RPMI8226 (cell line): ENCODE measurements around the gene DDX46.
"Not testable (repeated sequence)": the region's sequence is repeated elsewhere in the genome, so short reads cannot be mapped to it uniquely, and the experiment has no call there.

ENCODE experiments used
- DNase-seq: peaks from one replicate; pipeline ENCODE4 v3.0.0-alpha.2; 2015

DDX46 gene, protein sequence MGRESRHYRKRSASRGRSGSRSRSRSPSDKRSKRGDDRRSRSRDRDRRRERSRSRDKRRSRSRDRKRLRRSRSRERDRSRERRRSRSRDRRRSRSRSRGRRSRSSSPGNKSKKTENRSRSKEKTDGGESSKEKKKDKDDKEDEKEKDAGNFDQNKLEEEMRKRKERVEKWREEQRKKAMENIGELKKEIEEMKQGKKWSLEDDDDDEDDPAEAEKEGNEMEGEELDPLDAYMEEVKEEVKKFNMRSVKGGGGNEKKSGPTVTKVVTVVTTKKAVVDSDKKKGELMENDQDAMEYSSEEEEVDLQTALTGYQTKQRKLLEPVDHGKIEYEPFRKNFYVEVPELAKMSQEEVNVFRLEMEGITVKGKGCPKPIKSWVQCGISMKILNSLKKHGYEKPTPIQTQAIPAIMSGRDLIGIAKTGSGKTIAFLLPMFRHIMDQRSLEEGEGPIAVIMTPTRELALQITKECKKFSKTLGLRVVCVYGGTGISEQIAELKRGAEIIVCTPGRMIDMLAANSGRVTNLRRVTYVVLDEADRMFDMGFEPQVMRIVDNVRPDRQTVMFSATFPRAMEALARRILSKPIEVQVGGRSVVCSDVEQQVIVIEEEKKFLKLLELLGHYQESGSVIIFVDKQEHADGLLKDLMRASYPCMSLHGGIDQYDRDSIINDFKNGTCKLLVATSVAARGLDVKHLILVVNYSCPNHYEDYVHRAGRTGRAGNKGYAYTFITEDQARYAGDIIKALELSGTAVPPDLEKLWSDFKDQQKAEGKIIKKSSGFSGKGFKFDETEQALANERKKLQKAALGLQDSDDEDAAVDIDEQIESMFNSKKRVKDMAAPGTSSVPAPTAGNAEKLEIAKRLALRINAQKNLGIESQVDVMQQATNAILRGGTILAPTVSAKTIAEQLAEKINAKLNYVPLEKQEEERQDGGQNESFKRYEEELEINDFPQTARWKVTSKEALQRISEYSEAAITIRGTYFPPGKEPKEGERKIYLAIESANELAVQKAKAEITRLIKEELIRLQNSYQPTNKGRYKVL

DNA sequence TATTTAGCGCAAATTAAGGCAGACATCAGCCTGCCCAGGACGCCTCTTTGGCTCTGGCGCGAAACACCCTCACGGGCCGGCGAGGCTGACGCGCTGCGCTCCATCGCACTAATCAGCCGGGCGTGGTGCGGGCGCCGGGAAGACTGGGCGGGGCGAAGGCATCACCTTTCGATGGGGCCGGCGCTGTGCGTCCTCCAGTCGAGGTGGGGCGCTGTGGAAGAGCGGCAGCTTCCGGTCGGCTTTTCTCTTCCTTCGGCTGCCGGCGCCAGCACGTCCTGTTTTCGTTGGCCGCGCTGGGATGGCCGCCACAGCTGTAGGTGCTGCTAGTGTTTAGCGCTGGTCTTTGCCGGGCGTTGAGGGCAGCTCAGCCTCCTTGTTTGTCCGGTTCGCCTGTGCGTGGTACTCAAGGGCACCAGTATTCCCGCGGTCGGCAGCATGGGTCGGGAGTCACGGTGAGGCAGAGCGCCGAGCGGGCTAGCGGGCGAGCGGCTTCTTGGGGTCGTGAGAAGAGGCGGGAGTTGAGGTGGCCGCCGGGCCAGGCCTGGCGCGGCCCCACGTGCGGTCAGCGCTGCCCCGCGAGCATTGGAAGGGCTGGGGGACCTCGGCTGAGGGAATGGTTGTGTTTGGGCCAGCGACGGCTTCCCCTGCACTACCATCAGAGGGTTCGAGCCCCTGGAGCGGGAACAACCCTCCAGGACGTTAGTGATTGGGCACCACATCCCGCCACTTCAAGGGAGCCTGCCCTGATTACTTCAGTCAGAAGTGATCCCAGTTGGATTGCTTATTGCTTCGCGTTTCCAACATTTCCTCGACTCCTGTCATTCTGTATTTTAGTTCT is at the start of gene DDX46:
TSS of gene DDX46 (plus strand) at position 276 of the 838 bp plus-strand sequence. CDS start at position 436, 160 bp downstream.
- peak; percentile 97 for DNase-seq

DNA sequence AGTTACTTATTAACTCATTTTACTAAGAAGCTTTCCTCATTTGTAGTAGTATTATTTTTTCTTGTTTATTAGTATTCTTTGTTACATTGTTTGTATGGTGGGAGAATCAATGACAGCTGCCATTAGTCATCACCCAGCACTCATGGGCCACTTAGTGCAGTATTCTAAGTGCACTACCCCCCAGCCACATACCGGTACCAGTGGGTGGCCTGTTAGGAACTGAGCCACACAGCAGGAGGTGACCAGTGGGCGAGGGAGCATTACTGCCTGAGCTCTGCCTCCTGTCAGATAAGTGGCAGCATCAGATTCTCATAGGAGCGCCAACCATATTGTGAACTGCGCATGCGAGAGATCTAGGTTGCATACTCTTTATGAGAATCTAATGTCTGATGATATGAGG is 44.5 kb upstream of the DDX46 start:
- DNase-seq, result no peak

DNA sequence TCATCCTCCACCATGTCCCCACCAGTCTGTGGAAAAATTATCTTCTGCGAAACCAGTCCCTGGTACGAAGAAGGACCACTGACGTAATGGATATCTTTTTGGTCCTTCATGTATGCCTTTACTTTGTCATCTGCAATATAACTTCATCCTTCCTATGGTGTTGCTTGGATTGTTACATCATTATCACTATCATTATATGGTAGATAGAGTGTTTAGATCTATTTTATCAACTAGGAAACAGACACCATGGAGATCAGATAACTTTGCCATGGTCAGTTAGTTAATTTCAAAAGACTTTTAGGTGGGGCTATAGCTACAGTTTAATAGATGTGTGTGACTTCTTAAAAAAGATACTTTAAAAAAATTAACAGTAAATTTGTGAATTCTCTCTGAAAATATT is 44.0 kb upstream of the DDX46 start:
- no peak for DNase-seq

DNA sequence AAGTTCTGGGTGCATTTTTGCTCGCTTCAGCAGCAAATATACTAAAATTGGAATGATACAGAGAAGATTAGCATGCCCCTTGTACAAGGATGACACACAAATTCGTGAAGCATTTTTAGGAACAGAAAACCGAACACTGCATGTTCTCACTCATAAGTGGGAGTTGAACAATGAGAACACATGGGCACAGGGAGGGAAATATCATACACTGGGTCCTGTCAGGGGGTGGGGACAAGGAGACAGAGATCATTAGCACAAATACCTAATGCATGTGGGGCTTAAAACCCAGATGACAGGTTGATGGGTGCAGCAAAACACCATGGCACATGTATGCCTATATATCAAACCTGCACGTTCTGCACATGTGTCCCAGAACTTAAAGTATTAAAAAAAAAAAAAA is 43.1 kb upstream of the DDX46 start:
- not testable (repeated sequence) for DNase-seq

DNA sequence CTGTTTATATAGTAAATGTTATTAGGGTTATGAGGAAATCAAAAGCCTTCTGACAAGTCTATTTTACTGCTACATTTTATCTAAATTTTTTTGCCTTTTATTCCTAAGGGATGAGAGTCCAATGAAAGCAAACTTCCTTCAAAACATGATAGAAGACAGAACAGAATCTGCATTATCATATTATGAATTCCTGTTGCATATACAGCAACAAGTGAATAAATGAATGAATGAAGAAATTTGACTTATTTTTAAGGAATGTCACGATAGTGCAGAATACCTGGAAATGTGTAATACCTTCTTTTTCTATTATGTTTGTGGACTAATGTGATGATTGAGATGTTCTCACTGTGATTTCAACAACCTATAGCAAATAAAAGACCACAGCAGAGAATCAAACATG is 33.7 kb upstream of the DDX46 start:
- DNase-seq, result no peak

DNA sequence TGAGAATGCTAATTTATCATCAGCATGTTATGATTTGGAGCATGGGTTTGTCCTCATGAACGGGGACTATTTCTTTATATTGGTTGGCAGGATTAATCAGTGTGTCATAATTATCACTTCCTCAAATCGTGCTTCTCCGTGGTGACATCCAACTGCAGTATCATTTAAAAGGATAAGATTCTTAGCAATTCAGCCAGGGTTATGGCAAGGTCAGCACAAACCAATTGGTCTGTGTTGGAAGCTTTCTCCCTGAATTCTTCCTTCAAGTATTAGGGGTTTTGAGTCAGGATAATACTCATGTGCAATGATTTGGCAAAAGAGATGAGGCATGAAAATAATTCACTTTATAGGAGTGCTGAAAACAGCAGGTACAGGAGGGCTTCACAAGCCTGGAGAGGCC is 25.8 kb upstream of the DDX46 start:
- DNase-seq, result no peak

DNA sequence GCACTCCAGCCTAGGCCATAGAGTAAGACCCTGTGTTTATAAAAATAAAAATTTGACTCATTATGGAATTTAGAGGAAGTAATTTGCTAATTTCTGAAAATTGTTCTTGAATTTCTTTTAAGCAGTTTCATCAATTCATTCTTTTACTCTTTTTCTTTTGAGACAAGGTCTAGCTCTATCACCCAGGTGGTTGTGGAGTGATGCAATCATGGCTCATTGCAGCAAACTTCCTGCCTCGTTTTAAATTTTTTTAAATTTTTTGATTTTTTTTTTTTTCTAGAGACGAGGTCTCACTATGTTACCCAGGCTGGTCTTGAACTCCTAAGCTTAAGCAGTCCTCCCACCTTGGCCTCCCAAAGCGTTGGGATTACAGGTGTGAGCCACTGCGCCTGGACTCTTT is 23.3 kb upstream of the DDX46 start:
- no peak for DNase-seq

DNA sequence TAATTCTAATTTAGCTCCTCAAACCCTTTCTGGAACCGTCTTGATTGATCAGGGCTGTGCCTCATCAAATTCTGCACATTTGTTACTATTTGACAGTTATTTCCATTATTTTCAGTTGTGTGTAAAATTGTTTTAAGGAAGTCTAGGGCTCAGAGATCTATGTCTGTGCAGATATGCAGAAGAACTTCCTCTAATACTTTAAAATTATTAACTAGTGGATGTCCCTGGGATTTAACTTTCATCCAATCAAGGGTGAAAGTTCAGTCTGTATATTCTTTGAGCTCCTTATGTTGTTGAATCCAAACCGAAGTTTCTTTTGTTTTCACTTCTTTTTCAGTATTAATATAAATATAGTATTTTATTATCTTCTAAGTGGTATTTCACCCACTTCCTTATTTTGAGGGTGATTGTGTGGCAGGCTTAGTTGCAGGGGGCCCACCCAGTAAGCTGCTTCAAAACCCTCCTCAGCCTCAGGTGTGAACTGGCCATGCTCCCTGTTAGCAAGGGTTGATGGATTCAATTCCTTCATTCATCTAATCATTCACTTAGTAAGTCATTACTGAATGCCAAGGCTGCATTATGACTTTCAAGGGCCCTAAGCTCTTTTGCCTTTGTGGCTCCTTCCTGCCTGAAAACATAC is 22.3 kb upstream of the DDX46 start:
- no peak for DNase-seq

DNA sequence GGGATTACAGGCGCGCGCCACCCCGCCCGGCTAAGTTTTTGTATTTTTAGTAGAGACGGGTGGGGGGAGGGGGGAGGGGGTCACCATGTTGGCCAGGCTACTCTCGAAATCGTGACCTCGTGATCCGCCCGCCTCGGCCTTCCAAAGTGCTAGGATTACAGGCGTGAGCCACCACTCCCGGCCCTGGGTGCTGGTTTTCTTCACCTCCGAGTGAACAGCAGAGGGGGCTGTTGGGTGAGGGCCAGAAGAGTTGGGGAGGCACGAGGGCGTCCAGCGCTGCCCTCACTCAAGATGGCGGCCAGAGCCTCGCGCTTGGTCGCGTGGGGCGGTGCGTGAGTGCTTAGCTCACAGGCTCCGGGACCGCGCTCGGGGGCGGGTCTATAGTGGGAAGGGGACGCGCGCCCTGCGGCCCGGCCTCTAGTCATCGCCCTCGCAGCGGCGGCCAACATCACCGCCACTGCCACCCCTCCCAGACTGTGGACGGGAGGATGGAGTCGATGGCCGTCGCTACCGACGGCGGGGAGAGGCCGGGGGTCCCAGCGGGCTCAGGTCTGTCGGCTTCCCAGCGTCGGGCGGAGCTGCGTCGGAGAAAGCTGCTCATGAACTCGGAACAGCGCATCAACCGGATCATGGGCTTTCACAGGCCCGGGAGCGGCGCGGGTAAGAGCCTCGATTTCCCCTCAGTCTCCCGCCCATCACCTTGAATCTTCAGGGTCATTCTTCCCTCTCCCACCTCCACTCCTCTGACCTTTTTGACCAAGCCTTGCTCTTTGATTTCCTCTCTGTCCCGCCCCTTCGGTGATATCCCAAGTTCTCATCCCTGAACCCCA is 20.2 kb upstream of the DDX46 start, which contains the start of gene CAMLG:
TSS of gene CAMLG (plus strand) at position 416 of the 830 bp plus-strand sequence. CDS start at position 489, 73 bp downstream.
- peak; percentile 98 for DNase-seq

DNA sequence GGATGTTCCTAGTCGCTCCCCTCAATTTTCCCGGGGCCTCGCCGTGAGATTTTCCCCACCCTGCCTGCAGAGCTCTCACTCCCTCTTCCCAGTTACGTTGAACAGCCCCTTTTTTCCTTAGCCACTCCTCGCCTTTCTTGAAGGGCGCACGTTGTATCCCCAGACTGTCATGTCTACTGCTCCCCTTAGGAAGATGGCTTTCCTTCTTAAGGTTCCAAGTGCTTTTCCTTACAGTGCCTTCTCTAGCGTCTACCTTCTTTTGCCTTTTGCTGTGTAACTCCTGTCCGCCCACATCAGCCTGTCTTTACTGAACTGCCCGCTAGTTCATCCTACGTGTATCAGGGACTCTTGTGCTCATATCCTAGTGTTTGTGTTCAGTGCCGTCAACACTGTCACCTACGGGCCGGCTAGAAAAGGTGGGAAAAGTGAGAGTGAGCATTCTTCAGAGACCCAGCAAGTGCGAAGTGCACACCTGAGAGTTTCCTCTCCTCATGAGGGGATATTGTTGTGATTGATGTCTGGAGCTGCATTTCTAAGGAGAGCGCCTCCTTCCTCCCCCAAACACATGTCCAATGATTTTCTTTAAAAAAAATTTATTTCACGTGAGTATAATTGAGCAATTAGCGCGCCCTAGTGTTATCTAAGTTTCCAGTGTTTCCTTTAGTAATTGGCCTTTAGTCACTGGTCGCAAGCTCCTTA is 19.5 kb upstream of the DDX46 start:
- peak; percentile 66 for DNase-seq

DNA sequence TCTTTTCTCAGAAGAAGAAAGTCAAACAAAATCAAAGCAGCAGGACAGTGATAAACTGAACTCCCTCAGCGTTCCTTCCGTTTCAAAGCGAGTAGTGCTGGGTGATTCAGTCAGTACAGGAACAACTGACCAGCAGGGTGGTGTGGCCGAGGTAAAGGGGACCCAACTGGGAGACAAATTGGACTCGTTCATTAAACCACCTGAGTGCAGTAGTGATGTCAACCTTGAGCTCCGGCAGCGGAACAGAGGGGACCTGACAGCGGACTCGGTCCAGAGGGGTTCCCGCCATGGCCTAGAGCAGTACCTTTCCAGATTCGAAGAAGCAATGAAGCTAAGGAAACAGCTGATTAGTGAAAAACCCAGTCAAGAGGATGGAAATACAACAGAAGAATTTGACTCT is 17.5 kb upstream of the DDX46 start:
- DNase-seq, result no peak

DNA sequence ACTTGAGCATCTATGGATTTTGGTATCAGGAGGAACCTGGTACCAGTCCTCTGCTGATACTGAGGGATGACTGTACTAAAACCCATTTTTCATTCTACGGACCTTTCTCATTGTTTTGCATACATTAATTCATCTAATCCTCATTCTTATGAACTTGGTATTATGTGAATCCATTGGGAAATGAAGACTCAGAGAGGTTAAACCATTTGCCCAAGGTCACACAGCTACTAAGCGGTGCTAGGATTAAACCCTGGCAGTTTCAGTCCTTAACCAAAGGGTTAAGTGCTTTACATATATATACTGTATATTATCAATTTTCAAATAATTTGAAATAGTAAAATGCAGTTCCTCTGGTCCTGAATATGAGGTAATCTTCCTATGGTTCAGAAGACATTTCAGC is 16.4 kb upstream of the DDX46 start:
- no peak for DNase-seq

DNA sequence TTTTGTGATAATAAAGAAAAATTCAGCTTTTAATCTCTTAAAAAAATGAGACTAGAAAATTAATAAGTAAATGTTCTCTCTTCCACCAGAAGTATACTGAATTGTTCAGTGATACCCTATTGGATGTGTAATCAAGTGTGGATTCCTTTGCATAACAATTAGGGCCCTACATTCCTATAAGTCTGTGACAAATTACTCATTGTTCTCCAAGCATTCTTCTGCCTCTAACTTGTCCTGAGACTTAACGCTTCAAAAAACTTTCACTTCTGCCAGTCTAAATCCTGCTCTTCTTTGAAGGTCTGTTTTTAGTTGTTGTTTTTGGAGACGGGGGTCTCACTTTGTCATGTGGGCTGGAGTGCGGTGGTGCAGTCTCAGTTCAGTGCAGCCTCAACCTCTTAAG is 9.2 kb upstream of the DDX46 start:
- no peak for DNase-seq

DNA sequence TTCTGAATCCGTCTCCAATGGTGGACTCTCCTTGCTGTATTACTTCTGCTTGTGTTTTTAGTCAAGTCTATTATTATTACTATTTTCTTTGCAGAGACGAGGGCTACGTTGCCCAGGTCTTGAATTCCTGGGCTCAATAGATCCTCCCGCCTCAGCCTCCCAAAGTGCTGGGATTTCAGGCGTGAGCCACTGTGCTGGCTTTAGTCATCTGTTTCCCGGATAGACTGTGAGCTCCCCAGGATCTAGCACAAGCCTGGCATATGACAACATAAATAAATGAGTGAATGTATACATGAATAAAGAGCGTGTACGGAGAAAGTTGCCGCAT is 439 bp upstream of the DDX46 start:
- no peak for DNase-seq

DNA sequence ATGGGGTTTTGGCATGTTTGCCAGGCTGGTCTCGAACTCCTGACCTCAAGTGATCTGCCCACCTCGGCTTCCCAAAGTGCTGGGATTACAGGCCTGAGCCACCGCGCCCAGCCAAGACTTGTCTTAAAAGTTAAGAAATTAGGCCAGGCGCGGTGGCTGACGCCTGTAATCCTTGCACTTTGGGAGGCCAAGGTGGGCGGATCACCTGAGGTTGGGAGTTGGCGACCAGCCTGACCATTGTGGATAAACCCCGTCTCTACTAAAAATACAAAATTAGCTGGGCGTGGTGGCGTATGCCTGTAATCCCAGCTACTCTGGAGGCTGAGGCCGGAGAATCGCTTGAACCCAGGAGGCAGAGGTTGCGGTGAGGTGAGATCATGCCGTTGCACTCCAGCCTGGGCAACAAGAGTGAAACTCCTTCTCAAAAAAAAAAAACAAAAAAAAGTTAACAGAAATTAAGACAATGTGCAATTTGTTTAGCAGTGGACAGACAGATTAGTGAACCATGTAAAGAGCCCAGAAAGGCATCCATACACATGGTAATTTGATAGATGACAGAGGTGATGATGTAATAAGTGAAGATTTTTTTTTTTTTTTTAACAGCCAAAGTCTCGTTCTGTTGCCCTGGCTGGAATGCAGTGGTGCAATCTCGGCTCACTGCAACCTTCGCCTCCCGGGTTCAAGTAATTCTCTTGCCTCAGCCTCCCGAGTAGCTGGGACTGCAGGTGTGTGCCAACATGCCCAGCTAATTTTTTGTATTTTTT is 9.1 kb downstream of the DDX46 start:
- DNase-seq, result not testable (repeated sequence)

DNA sequence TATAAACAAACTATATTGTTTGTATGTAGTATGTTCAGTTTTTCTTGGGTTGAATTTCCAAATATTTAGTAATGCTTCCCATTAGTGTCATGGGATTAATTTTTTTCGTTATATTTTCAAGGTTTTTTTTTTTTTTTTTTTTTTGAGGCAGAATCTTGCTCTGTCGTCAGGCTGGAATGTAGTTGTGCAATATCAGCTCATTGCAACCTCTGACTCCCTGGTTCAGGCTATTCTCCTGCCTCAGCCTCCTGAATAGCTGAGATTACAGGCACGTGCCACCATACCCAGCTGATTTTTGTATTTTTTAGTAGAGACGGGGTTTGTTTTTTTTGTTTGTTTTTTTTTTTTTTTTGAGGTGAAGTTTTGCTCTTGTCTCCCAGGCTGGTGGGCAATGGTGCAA is 10.6 kb downstream of the DDX46 start:
- no peak for DNase-seq

DNA sequence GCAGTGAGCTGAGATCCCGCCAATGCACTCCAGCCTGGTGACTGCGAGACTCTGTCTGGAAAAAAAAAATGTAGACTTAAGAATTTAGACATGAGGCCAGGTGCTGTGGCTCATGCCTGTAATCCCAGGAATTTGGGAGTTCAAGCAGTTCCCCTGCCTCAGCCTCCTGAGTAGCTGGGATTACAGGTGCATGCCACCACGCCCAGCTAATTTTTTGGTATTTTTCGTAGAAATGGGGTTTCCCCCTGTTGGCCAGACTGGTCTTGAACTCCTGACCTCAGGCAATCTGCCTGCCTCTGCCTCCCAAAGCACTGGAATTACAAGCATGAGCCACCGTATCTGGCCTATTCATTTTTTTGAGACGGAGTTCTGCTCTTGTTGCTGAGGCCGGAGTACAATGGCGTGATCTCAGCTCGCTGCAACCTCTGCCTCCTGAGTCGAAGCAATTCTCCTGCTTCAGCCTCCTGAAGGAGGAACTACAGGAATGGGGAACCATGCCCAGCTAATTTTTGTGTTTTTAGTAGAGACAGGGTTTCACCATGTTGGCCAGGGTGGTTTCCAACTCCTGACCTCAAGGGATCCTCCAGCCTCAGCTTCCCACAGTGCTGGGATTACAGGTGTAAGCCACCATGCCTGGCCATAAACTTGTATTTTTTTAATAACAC is 14.0 kb downstream of the DDX46 start:
- DNase-seq, result no peak

DNA sequence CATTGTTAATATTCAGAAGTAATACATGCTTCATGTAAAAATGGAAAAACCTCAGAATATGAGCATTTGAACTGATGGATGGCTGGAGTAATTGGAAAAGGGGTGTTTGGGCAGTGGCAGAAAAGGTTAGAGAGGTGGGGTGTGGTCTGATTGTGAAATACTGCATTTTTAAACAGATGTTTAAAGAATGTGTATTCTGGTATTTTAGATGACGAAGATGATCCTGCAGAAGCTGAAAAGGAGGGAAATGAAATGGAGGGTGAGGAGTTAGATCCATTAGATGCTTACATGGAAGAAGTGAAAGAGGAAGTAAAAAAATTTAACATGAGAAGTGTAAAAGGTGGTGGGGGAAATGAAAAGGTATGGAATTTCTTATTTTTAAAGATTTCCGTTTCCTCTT is 18.8 kb downstream of the DDX46 start:
- no peak for DNase-seq

DNA sequence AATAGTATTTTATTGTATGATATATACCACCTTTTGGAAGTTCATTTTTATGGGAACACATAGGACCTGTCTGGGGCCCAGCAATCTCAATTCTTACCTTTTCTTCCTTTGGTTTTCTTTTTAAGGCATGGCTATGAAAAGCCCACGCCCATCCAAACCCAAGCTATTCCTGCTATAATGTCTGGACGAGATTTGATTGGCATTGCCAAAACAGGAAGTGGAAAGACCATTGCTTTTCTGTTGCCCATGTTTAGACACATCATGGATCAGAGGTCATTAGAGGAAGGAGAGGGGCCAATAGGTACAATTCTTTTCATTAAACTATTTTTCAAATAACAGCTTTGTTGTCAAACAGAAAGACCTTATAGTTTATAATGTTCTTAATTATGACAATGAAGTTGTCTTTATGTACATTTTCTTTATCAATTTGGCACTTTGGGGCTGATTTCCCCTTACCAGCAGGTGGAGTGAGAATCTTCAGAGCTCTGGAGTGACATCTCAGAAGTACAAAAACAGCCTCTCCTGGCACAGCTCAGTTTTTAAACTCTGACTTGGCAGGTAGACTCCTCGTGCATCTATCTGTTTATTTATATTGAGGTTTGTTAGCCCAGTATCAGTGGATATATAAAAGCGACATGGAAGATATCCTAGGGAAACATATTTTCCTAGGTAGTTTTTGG is 25.8 kb downstream of the DDX46 start:
- DNase-seq, result peak; percentile 4
